Liver (tissue), 9 donors: Measurements from ENCODE around the gene MAGED2. TPM values are rescaled to one million over a fixed set of nuclear protein-coding genes. Genes with fewer than 3 reads are reported as not detected.

Experiments
- DNase-seq: peaks from one replicate; pipeline ENCODE4 v3.0.0-alpha.2; 2017; ENCODE audit warnings: low spot score
- H3K27ac ChIP-seq, 2 donors: one replicate each; pipeline ENCODE4 v1.7.0; 2013; ENCODE audit warnings: inconsistent platforms in 2 of 2, low read length in 2 of 2, control low read depth in 1 of 2, low read depth in 1 of 2, mild to moderate bottlenecking in 1 of 2
- H3K27me3 ChIP-seq, 4 donors: one replicate each; pipeline versions ENCODE4 v1.6.1 to v1.7.0; 2013; ENCODE audit warnings: low read length in 3 of 4, inconsistent platforms in 1 of 4, mild to moderate bottlenecking in 1 of 4, moderate library complexity in 1 of 4; ENCODE audit not compliant: control insufficient read depth in 4 of 4, insufficient read depth in 4 of 4
- H3K36me3 ChIP-seq, 4 donors: one replicate each; pipeline versions ENCODE4 v1.6.1 to v1.7.0; 2013; ENCODE audit warnings: low read length in 3 of 4, mild to moderate bottlenecking in 3 of 4, low read depth in 1 of 4, moderate library complexity in 1 of 4; ENCODE audit not compliant: control insufficient read depth in 4 of 4, insufficient read depth in 3 of 4
- H3K4me1 ChIP-seq, 4 donors: one replicate each; pipeline versions ENCODE4 v1.6.1 to v1.7.0; 2013; ENCODE audit warnings: low read length in 3 of 4, mild to moderate bottlenecking in 3 of 4, moderate library complexity in 1 of 4; ENCODE audit not compliant: control insufficient read depth in 4 of 4, insufficient read depth in 4 of 4
- H3K4me3 ChIP-seq, 3 donors: one replicate each; pipeline versions ENCODE4 v1.6.1 to v1.7.0; 2013; ENCODE audit warnings: low read length in 3 of 3, control low read depth in 1 of 3, low read depth in 1 of 3, mild to moderate bottlenecking in 1 of 3
- H3K9ac ChIP-seq, 2 donors: one replicate each; pipeline ENCODE4 v1.7.0; 2013; ENCODE audit warnings: low read length in 2 of 2, mild to moderate bottlenecking in 2 of 2, moderate library complexity in 2 of 2, control low read depth in 1 of 2, low read depth in 1 of 2
- H3K9me3 ChIP-seq, 4 donors: one replicate each; pipeline versions ENCODE4 v1.6.1 to v1.7.0; 2013; ENCODE audit warnings: low read length in 3 of 4; ENCODE audit not compliant: control insufficient read depth in 4 of 4
- FOXA1 ChIP-seq: IDR thresholded peaks from 2 replicates; pipeline ENCODE4 v1.6.1; 2016; ENCODE audit warnings: antibody characterized with exemption
- FOXA2 ChIP-seq: IDR thresholded peaks from 2 replicates; pipeline ENCODE4 v1.6.1; 2016; ENCODE audit warnings: antibody characterized with exemption
- GABPA ChIP-seq, 2 donors: IDR thresholded peaks in 1 of 2; conservative IDR thresholded peaks in 1 of 2; 2 replicates each; pipeline ENCODE4 v1.6.1; 2016; ENCODE audit warnings: antibody characterized with exemption in 2 of 2, mild to moderate bottlenecking in 1 of 2, moderate library complexity in 1 of 2
- HNF4A ChIP-seq, 2 donors: conservative IDR thresholded peaks; 2 replicates each; pipeline ENCODE4 v1.6.1; 2016; ENCODE audit warnings: antibody characterized with exemption in 2 of 2, mild to moderate bottlenecking in 2 of 2
- JUND ChIP-seq, 2 donors: IDR thresholded peaks; 2 replicates each; pipeline ENCODE4 v1.6.1; 2016; ENCODE audit warnings: antibody characterized with exemption in 2 of 2
- NR2F2 ChIP-seq: IDR thresholded peaks from 2 replicates; pipeline ENCODE4 v1.6.1; 2016; ENCODE audit warnings: antibody characterized with exemption
- RAD21 ChIP-seq, 2 donors: IDR thresholded peaks; 2 replicates each; pipeline ENCODE4 v1.6.1; 2016; ENCODE audit warnings: antibody characterized with exemption in 2 of 2, mild to moderate bottlenecking in 2 of 2
- RXRA ChIP-seq, 2 donors: IDR thresholded peaks; 2 replicates each; pipeline ENCODE4 v1.6.1; 2017 to 2018; ENCODE audit warnings: antibody characterized with exemption in 2 of 2, mild to moderate bottlenecking in 1 of 2
- SP1 ChIP-seq: IDR thresholded peaks from 2 replicates; pipeline ENCODE4 v1.6.1; 2018; ENCODE audit warnings: antibody characterized with exemption, mild to moderate bottlenecking
- TAF1 ChIP-seq: conservative IDR thresholded peaks from 2 replicates; pipeline ENCODE4 v1.6.1; 2016; ENCODE audit warnings: antibody characterized with exemption, mild to moderate bottlenecking
- WGBS: extraction: QIAGEN DNeasy Blood & Tissue Kit; methylation state at CpG from one replicate; pipeline ENCODE4 v1.1.7; 2013; 5-methylcytosine and 5-hydroxymethylcytosine counted together
- polyA plus RNA-seq, 2 donors: library from polyadenylated mRNA; stranded (reverse) in 1 of 2; unstranded in 1 of 2; fragments of 200-250 nt in 1 of 2; fragments of >200 nt in 1 of 2; fragmentation: Nextera tagmentation in 1 of 2; extraction: Ambion mirVana in 1 of 2; gene quantifications; one replicate each; pipeline versions ENCODE4 v1.2.1 to v1.2.3, GENCODE V29; 2013 to 2015
- total RNA-seq, 2 donors: library from RNA; depleted of rRNA; stranded (reverse); fragments of >200 nt; gene quantifications; one replicate each; pipeline ENCODE4 v1.2.3, GENCODE V29; 2014
- TF ChIP-seq, protein P1 (sequence below): fragments of 150-350 bp; IDR thresholded peaks from 2 replicates; pipeline ENCODE4 v1.5.1; 2017; ENCODE audit warnings: improper control_type of control experiment, low read depth, low read length; ENCODE audit not compliant: missing input control
- TF ChIP-seq, protein P2 (sequence below): IDR thresholded peaks from 2 replicates; pipeline ENCODE4 v1.6.1; 2016; ENCODE audit warnings: antibody characterized with exemption, mild to moderate bottlenecking
- TF ChIP-seq, protein P3 (sequence below): IDR thresholded peaks from 2 replicates; pipeline ENCODE4 v1.6.1; 2016; ENCODE audit warnings: antibody characterized with exemption
- TF ChIP-seq, protein P4 (sequence below): IDR thresholded peaks from 2 replicates; pipeline ENCODE4 v1.6.1; 2016; ENCODE audit warnings: antibody characterized with exemption
- TF ChIP-seq, protein P5 (sequence below): IDR thresholded peaks from 2 replicates; pipeline ENCODE4 v1.6.1; 2016; ENCODE audit warnings: antibody characterized with exemption
- donor health status: healthy.
- donor health status: healthy.
- donor health status: healthy.
- donor health status: healthy.
- donor health status: healthy.

Gene MAGED2
- total and polyA plus RNA-seq, 4 donors: 25.4 to 93.4 (median 31.3) TPM

DNA sequence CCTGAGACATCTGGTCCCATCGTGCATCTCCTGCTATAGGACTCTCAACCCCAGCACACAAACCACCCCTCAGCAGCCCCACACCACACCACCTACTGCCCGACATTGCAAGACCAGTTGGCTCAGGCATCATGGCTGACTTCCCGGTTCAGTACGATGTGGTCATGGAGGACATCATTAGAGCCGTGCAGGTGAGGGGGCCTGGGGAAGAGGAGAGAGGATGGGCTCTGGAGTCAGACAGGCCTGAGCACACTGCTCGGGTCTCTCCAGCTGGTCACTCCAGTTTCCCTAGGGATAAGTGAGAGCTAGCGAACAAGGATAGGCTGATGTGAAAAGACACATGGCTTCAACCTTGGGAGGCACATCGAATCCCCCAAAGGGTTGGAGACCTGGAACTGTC lies 17.2 kb downstream of the MAGED2 start:
- 95% methylated on average over 8 of the region's 8 CpGs for WGBS
- no peak overlapping the region for H3K27ac ChIP-seq
- H3K9ac ChIP-seq: no peak overlapping the region
- H3K27me3 ChIP-seq: no peaks in the 10 kb centered on the region
- H3K9me3 ChIP-seq: no peaks in the 10 kb centered on the region
- no peak for DNase-seq
- H3K4me3 ChIP-seq: no peak overlapping the region
- TF ChIP-seq TAF1: no peak
- no peak for TF ChIP-seq HNF4A (conservative IDR thresholded peaks at IDR 0.05)
- no peak for TF ChIP-seq JUND (IDR thresholded peaks at IDR 0.05)
- TF ChIP-seq, protein P1, sequence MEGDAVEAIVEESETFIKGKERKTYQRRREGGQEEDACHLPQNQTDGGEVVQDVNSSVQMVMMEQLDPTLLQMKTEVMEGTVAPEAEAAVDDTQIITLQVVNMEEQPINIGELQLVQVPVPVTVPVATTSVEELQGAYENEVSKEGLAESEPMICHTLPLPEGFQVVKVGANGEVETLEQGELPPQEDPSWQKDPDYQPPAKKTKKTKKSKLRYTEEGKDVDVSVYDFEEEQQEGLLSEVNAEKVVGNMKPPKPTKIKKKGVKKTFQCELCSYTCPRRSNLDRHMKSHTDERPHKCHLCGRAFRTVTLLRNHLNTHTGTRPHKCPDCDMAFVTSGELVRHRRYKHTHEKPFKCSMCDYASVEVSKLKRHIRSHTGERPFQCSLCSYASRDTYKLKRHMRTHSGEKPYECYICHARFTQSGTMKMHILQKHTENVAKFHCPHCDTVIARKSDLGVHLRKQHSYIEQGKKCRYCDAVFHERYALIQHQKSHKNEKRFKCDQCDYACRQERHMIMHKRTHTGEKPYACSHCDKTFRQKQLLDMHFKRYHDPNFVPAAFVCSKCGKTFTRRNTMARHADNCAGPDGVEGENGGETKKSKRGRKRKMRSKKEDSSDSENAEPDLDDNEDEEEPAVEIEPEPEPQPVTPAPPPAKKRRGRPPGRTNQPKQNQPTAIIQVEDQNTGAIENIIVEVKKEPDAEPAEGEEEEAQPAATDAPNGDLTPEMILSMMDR: no peak
- no peak for TF ChIP-seq GABPA (IDR thresholded peaks at IDR 0.05 in 1 of 2, conservative IDR thresholded peaks at IDR 0.05 in 1 of 2)
- no peak for TF ChIP-seq FOXA2
- no peak for TF ChIP-seq FOXA1
- no peak for TF ChIP-seq RAD21 (IDR thresholded peaks at IDR 0.05)
- TF ChIP-seq, protein P2, sequence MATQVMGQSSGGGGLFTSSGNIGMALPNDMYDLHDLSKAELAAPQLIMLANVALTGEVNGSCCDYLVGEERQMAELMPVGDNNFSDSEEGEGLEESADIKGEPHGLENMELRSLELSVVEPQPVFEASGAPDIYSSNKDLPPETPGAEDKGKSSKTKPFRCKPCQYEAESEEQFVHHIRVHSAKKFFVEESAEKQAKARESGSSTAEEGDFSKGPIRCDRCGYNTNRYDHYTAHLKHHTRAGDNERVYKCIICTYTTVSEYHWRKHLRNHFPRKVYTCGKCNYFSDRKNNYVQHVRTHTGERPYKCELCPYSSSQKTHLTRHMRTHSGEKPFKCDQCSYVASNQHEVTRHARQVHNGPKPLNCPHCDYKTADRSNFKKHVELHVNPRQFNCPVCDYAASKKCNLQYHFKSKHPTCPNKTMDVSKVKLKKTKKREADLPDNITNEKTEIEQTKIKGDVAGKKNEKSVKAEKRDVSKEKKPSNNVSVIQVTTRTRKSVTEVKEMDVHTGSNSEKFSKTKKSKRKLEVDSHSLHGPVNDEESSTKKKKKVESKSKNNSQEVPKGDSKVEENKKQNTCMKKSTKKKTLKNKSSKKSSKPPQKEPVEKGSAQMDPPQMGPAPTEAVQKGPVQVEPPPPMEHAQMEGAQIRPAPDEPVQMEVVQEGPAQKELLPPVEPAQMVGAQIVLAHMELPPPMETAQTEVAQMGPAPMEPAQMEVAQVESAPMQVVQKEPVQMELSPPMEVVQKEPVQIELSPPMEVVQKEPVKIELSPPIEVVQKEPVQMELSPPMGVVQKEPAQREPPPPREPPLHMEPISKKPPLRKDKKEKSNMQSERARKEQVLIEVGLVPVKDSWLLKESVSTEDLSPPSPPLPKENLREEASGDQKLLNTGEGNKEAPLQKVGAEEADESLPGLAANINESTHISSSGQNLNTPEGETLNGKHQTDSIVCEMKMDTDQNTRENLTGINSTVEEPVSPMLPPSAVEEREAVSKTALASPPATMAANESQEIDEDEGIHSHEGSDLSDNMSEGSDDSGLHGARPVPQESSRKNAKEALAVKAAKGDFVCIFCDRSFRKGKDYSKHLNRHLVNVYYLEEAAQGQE: no peak
- TF ChIP-seq SP1: no peak
- TF ChIP-seq RXRA (IDR thresholded peaks at IDR 0.05): no peak
- TF ChIP-seq NR2F2: no peak
- H3K4me1 ChIP-seq: no peaks in the 10 kb centered on the region
- no peaks in the 10 kb centered on the region for H3K36me3 ChIP-seq

DNA sequence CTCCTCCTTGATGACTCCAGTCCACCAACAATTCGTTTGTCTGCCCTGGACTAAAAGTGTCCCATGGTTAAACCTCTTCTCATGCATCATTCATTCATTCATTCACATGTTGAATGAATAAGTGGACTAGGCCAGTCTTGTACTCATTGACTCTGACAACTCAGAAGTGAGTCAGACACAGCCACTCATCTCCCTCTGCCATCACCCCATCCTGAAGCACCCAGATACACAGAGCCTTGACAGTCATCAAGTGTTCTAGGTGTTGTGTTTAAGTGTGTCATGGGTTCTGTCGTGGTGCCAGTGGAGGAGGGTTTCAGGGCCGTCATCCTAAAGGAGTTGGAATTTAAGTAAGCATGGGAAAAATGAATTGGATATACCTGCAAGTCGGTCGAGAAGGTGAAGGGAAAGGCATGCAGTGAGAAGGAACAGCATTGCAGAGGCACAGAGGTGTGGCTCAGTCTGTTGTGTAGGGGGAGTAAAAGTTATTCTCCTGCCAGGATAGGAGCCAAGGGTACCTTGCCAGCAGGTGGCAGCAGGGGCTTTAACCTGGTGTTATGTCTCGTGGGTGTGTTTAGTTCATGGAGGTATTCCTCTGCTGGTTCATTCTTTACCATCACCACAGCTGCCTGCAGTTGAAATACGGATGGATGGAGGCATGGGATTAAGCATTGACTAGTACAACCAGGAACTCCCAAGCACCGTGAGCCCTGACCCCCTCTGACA lies 18.3 kb downstream of the MAGED2 start:
- Histone ChIP-seq H3K27ac (no peak overlapping the region), H3K36me3 (no peaks in the 10 kb centered on the region), H3K27me3 (no peaks in the 10 kb centered on the region), H3K9ac (no peak overlapping the region), H3K4me1 (no peaks in the 10 kb centered on the region), H3K4me3 (no peak overlapping the region), H3K9me3 (no peaks in the 10 kb centered on the region)
- DNase-seq: no peak
- WGBS: 76% methylated on average over 8 of the region's 8 CpGs
- TF ChIP-seq, protein P3, sequence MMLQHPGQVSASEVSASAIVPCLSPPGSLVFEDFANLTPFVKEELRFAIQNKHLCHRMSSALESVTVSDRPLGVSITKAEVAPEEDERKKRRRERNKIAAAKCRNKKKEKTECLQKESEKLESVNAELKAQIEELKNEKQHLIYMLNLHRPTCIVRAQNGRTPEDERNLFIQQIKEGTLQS: no peak
- TF ChIP-seq, protein P4, sequence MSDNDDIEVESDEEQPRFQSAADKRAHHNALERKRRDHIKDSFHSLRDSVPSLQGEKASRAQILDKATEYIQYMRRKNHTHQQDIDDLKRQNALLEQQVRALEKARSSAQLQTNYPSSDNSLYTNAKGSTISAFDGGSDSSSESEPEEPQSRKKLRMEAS: no peak
- TF ChIP-seq, protein P5, sequence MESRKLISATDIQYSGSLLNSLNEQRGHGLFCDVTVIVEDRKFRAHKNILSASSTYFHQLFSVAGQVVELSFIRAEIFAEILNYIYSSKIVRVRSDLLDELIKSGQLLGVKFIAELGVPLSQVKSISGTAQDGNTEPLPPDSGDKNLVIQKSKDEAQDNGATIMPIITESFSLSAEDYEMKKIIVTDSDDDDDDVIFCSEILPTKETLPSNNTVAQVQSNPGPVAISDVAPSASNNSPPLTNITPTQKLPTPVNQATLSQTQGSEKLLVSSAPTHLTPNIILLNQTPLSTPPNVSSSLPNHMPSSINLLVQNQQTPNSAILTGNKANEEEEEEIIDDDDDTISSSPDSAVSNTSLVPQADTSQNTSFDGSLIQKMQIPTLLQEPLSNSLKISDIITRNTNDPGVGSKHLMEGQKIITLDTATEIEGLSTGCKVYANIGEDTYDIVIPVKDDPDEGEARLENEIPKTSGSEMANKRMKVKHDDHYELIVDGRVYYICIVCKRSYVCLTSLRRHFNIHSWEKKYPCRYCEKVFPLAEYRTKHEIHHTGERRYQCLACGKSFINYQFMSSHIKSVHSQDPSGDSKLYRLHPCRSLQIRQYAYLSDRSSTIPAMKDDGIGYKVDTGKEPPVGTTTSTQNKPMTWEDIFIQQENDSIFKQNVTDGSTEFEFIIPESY: no peak
- TF ChIP-seq, protein P1: no peak
- TF ChIP-seq GABPA (IDR thresholded peaks at IDR 0.05 in 1 of 2, conservative IDR thresholded peaks at IDR 0.05 in 1 of 2): no peak
